D721Med (cell line): ENCODE measurements around the gene ZNF180.
"Not testable (repeated sequence)": the region's sequence is repeated elsewhere in the genome, so short reads cannot be mapped to it uniquely, and the experiment has no call there.

Experiments used
- DNase-seq: peaks from one replicate; pipeline ENCODE4 v3.0.0; 2011; ENCODE audit warnings: low spot score; ENCODE audit not compliant: insufficient read length
- FAIRE-seq: peaks from 2 replicates; lab custom pipeline; 2011; peaks lifted over from hg19 to GRCh38; lab: Jason Lieb, UNC
- CTCF ChIP-seq: IDR thresholded peaks from 2 replicates; pipeline ENCODE4 v1.5.1; 2012; ENCODE audit warnings: mild to moderate bottlenecking, control low read depth; ENCODE audit not compliant: insufficient read depth; ENCODE audit errors: missing control alignments

The ZNF180 gene

GRCh38 chr19:44498988-44499387 lies 1.3 kb downstream of the ZNF180 start:
- no peak for TF ChIP-seq CTCF
- no peak for FAIRE-seq
- DNase-seq: no peak

GRCh38 chr19:44496711-44497110 lies 3.6 kb downstream of the ZNF180 start:
- FAIRE-seq: no peak

GRCh38 chr19:44476559-44477408 lies 23.5 kb downstream of the ZNF180 start:
- FAIRE-seq: no peak
- no peak for DNase-seq
- TF ChIP-seq CTCF: no peak

More at GRCh38 chr19:44496711-44497110, 3.6 kb downstream of the ZNF180 start:
- no peak for DNase-seq
- no peak for TF ChIP-seq CTCF

- not testable (repeated sequence) for FAIRE-seq
Measured at GRCh38 chr19:44468730-44469129, 31.6 kb downstream of the ZNF180 start.

GRCh38 chr19:44462600-44463286 lies 37.6 kb downstream of the ZNF180 start:
- not testable (repeated sequence) for DNase-seq, FAIRE-seq

More at GRCh38 chr19:44468730-44469129, 31.6 kb downstream of the ZNF180 start:
- not testable (repeated sequence) for DNase-seq

GRCh38 chr19:44456016-44456415 lies 44.3 kb downstream of the ZNF180 start:
- DNase-seq, FAIRE-seq: not testable (repeated sequence)

GRCh38 chr19:44455100-44455499 lies 45.2 kb downstream of the ZNF180 start:
- no peak for TF ChIP-seq CTCF
- FAIRE-seq: no peak

GRCh38 chr19:44452367-44452766 lies 48.0 kb downstream of the ZNF180 start:
- TF ChIP-seq CTCF: no peak
- FAIRE-seq: no peak

More at GRCh38 chr19:44455100-44455499, 45.2 kb downstream of the ZNF180 start:
- DNase-seq: no peak

More at GRCh38 chr19:44452367-44452766, 48.0 kb downstream of the ZNF180 start:
- no peak for DNase-seq
